ENCODE data around the gene TPP2.

DNA sequence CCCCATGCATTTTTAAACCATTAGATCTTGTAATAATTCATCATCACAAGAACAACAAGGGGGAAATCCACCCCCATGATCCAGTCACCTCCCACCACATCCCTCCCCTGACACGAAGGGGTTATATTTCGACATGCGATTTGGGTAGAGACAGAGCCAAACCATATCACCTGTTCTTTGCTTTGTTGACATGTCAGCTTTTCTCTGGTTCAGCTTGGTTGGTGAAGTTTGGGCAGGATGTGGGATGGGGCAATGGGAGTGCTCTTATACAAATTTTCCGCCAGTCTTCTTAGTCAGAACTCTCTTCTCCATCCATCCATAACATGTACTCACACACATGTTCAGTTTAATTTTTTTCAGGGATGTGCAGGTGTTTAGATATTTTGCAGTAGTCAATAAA is 12.9 kb downstream of the TPP2 start:
- TF ChIP-seq, protein P1, sequence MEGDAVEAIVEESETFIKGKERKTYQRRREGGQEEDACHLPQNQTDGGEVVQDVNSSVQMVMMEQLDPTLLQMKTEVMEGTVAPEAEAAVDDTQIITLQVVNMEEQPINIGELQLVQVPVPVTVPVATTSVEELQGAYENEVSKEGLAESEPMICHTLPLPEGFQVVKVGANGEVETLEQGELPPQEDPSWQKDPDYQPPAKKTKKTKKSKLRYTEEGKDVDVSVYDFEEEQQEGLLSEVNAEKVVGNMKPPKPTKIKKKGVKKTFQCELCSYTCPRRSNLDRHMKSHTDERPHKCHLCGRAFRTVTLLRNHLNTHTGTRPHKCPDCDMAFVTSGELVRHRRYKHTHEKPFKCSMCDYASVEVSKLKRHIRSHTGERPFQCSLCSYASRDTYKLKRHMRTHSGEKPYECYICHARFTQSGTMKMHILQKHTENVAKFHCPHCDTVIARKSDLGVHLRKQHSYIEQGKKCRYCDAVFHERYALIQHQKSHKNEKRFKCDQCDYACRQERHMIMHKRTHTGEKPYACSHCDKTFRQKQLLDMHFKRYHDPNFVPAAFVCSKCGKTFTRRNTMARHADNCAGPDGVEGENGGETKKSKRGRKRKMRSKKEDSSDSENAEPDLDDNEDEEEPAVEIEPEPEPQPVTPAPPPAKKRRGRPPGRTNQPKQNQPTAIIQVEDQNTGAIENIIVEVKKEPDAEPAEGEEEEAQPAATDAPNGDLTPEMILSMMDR (conservative IDR thresholded peaks at IDR 0.05; ENCODE audit: low read length) = no peak
- no peak for TF ChIP-seq EZH2phosphoT487 (IDR thresholded peaks at IDR 0.05; ENCODE audit: borderline replicate concordance, low read depth, low read length)
